Kidney capillary endothelial cell (primary cell): Measurements from ENCODE around the gene TMEM182.

Experiments used
- DNase-seq: peaks from one replicate; pipeline ENCODE4 v3.0.0-alpha.2; 2018; ENCODE audit warnings: low spot score

TMEM182 gene

DNA sequence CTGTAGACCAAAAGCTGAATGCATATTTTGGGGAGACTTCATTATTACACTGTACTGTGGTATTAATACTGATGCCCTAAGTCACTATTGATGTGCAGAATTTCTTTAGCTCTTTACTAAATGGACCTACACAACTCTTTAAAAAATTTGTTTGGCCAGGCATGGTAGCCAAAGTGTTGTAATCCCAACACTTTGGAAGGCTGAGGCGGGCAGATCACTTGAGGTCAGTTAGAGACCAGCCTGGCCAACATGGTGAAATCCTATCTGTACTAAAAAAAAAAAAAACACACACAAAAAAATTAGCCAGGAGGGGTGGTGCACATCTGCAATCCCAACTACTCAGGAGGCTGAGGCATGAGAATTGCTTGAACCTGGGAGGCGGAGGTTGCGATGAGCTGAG lies 6.4 kb downstream of the TMEM182 start:
- no peak for DNase-seq

DNA sequence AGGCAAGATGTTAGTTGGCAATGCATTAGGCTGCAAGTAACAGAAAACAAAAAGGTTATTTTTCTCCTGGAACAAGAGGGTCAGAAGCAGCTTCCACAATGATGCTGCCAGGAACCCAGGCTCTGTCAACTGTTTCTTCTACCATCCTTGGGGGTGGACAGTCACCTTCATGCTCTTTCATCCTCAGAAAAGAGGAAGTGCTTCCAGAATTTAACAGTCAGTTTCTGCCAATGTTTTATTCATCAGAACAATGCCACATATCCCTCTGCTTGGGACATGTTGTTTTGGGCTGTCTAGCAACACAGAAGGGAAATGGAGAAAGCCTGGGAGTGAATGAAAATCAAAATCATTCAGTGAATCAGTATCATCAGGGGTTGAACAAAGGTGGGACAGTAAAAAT lies 7.1 kb downstream of the TMEM182 start:
- DNase-seq: no peak

DNA sequence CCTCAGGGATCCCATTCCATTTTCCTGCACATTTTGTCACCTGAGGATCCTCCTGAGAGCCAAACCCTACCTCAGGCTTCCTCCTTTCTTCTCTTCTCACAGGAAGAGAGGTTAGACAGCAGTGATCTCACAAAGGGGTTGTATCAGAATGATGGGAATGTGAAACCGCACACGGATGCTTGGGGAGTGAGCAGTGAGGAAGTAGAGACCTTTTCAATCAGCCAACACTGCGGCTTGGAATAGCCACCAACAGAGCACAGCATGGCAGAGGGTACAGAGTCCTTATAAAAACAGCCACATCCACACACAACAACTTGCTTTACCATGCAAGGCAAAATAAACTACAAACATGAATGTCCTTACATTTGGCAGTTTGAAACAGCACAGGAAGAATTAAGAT lies 8.7 kb downstream of the TMEM182 start:
- no peak for DNase-seq

DNA sequence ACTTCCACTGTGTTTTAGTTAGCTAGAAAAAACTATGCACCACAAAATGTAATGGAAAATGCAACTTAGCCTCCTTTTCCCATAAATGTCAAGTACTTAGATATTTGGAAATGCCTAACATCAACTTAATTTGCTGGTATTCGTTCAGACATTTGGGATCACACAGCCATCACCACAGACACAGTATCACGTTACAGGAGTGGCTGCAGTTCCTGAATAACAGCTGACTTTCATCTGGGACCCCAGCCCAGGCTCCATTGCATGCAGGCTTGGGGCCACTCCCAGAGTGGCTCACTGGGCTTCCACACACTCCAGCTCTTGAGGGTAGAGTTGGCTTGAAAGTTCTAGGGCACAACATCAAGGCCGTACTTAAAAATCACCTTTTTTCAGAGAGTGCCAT lies 9.3 kb downstream of the TMEM182 start:
- no peak for DNase-seq

DNA sequence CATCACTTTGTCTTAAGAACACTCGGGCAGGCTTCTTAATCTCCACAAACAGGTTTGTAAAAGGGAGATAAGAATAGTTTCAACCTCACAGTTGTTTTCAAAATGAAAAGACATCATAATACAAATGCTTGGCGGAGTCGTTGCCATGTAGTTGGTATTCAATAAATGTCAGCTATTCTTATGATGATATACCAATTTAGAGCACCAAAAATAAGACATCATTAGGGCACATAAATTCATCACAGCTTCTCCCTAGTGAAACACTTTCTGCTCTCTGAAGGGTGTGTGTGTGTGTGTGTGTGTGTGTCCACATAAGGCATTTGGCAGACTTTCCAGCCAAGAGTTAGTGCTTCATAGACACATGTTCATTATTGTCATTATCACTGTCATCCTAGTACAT lies 10.8 kb downstream of the TMEM182 start:
- DNase-seq: no peak

DNA sequence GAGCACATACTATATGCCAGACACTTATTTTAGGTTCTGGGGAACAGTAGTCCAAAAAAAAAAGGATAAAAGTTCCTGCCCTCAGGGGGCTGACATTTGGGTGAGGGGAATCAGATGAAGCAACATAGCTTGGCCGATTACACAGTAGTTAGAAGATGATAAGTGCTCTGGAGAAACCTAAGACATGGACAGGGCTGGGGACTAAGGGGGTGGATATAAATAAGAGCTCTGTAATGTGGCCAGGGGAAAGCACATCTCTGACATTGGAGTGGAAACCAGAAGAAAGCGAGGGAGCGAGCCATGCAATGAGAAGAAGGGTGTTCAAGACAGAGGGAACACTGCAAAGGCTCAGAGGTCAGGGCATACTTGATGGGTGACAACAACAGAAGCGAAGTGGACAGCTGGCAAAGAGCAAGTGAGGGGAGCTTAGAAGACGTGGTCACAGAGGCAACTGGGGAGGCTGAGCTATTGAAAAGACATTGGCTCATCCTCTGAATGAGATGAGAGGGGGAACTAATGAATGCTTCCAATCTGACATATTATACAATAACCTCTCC lies 11.4 kb downstream of the TMEM182 start:
- no peak for DNase-seq

DNA sequence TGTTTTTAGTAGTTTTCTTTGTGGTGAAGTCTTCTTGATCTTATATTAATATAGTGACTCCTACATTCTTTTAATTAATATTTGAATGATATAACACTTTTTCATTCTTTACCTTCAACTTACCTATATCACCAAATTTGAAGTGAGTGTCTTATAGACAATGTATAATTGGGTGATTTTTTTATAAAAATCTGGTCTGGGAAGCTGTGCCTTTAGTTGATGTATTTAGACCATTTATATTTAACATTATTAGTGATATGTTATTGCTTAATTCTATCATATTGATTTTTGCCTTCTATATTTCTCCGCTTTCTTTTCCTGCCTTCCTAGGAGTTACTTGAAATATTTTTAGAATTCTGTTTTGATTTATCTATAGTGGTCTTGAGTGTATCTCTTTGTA lies 16.4 kb downstream of the TMEM182 start:
- no peak for DNase-seq

DNA sequence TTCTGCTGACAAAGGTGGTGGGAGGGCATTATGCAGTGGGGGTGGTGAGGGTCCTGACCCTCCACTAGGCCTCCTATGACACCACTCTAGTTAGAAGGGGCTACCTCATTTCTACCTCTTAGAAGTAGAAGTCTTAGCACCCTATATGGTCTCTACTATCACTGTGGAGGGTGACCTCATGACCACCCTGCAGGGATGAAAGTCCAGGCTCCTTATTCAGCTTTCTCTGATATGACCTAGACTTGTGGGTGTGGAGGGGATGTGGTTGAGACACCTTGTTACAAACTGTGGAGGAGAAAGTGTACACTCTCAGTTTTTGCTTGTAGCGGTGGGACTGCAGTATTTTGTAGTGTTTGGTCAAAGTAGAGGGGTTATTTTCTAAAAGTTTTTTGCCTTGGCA lies 18.6 kb downstream of the TMEM182 start:
- DNase-seq: no peak

DNA sequence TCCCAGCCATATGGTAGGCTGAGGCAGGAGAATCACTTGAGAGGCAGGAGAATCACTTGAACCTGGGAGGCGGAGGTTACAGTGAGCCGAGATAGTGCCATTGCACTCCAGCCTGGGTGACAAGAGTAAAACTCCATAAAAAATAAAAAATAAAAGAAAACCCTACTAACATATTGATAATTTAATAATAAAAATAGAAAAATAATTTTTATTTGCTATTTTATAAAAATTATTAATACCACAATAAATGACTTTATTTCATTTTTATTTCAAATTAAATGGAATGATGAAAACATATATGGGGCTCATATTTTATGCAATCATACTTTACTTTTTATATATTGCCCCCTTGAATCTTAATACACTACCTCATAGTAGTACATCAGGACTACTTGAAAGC lies 20.4 kb downstream of the TMEM182 start:
- DNase-seq: no peak

DNA sequence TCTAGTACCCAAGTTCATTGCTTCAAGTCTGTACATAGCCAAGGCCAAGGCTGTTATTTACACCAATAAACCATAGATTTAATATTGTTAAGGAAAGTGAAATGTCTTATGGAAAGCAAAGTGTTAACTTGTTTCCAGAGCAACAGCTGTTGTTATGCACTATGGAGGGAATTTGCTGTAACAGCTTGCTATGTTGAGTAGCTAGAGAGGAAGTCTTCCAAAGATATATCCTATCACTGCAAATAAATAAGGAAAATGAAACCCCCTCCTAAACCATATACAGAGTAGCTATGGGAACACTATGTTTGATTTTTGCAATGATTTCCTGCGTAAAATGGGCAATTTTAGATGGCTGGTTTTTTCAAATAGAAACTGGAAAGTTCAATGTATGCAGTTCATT lies 21.1 kb downstream of the TMEM182 start:
- DNase-seq: no peak

DNA sequence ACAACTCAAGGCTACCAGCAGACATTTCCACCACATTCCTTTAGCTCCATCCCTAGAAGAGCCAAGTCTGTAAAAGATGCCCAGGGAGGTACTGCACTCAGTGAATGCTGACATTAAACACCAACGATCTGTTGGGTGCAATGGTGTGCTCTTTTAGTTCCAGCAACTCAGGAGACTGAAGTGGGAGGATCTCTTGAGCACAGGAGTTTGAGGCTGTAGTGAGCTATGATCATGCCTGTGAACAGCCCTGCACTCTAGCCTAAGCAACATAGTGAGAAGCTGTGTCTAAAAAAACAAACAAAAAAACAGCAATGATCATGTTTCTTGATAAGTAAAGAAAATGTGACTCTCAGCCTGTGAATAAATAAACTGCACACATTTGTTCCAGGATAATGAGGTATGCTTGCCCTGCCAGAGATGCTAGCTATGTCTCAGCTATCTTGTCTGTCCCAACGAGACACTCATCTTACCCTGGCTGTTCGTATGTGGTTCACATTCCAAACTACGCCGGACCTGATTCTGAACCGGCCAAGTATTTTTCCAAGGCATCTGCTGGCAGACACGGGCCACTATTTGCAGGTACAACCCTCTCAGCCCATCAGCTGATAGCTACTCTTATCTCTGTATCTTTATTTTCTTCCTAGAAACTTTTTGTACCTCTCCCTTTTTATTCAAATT lies 21.8 kb downstream of the TMEM182 start:
- no peak for DNase-seq

DNA sequence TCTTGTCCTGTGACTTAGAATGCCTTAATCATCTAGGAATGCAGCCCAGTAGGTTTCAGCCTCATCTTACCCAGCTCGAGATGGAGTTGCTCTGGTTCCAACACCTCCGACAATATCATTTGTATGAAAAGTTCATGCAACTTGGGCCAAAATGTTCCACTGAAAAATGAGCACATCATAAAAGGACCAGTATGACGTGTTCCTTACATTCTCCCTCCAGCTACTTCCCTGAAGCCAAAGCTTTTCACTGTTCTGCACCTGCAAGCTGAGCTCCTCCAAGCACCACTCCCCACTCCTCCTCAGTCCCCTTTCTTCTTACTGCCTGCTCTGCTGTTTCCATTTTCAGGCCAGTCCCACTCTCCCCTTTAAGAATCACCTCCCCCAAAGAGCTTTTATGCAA lies 23.1 kb downstream of the TMEM182 start:
- no peak for DNase-seq

DNA sequence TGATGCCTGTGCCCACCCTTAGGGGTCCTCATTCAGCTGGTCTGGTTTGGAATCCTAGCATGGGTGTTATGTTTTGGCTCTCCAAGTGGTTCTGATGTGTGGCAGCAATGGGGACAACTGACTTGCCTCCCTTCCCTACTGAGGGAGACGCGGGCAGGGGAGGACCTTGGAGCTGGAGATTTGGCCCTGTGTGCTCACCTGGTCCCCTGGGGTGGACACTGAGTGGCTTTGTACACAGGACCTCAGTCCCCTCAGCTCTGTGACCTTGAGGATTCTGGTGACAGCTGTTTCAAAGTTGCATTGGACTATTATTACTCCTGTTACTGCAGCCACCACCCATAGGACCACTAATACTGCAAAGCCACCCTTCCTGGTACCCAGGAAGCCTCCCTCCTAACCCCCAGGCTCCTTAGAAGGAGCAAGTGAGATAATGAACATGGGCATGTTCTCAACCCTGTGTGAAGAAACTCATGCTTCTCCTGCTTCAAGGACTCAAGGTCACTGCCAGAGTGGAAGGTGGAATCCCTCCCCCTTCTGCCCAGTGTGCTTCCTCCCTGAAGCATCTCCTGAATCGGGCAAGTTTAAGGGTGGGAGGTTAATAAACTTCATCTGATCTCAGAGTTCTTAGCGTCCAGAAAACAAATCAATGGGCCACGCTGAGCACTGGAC lies 26.5 kb downstream of the TMEM182 start:
- no peak for DNase-seq

DNA sequence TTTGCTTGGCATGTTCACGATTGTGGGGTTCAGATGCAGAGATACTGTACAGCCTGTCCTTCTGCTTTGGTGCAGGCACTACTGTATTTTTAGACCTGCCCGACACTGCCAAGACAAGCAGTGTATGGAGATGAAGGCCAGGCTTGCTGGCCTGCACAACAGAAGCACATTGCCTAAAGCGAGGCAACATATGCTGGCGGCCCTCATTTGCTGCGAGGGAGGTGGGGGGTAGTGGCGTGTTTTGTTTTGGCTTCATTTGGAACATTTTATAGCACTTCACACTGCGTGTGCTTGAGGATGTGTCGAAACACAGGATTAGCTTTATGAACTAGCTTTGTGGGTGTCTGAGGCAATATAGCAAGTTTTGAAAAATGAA lies 27.0 kb downstream of the TMEM182 start:
- DNase-seq: no peak

DNA sequence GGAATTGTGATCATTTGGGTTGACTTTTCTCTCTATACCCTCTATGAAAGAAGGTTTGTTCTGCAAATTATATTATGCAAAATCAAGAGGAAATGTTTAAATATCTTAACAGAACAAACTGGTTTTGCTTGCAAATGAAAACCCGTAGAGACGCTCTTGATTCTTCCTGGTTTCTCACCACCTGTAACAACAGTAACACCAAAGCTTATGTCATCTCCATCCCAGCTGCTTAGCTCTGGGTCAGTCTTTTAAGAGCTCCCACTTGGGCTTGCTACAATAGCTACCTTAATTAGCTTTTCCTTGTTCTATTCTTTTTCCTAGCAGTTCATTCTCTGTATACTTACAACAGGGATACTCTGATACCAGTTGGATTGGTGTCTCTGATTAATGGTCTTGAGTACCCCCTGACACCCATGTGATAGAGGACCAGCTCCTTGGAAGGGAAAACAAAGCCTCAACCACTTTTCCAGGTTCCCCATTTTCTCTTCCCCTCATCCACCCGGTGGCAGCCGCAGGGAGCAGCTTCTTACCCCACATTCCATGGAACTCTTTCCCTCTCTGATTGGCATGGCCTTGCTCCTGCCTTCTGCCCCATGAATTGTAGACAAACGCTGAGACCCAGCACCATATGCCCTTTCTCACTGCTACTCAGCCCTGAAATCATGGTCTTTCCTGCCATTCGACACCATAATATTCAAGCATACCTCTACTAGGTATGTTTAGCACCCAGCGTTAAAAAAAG lies 27.7 kb downstream of the TMEM182 start:
- no peak for DNase-seq

DNA sequence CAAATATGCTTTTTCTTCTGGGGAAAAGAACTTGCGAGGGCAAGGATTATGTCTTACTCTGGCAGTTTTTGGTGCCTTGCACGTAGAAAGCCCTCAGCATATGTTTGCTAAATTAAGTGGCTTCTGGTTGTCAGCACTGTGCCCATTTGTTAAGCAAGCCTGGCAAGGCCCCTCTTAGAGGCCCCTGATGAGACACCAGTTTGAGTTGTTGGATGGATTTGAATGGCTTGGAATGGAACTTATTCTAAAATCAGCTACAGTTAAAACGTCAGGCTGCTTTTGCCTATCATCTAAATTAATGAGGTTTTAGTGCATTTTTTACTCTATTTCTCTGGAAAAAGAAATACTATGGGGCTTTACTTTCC lies 28.2 kb downstream of the TMEM182 start:
- no peak for DNase-seq

DNA sequence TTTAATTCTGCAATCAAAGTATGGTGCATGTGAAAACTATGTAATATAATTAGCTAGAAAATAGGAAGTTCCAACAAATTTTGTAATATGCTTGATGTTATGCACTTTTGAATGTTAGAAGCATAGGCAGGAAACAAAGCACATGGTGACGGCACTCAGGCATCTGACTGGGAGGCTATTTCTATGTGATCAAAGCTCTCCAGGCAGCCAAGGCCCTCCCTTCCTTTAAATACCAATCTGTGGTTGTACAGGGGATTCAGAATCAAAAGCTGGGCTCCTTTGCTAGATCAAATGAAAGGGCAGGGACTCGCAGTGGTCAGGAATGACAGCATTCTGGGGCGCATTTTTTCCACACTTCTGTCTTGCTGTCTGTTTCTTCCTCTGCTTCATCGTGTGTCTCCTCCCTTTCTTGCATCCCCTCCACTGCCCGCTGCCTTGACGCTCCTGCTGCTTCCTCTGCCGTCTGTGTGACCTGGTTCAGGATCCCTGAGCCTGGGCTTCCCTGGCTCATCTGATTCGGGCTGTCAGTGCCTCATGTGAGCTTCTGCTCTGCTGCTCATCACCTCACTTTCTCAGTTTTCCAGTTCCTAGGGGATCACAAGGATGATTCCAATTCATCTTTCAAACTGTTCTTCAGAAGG lies 30.9 kb downstream of the TMEM182 start:
- no peak for DNase-seq

DNA sequence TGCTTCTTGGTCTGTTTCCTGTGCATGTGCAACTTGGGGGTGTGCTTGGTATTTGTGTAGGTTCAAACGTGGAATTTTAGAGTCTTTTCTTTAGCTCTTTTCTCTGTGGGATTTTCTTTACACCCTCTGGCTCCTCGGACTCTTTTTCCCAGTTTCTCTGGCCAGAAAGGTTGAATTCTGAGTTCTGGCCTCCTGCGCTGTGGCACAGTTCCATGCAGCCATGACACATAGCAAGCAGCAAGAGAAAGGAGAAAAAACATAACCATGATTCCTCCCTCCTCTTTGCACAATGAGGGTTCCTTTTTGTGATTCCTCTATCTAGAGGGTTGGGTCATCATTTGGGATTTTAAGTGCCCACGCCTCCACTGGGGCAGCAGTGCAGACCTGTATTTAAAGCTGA lies 33.8 kb downstream of the TMEM182 start:
- DNase-seq: no peak

DNA sequence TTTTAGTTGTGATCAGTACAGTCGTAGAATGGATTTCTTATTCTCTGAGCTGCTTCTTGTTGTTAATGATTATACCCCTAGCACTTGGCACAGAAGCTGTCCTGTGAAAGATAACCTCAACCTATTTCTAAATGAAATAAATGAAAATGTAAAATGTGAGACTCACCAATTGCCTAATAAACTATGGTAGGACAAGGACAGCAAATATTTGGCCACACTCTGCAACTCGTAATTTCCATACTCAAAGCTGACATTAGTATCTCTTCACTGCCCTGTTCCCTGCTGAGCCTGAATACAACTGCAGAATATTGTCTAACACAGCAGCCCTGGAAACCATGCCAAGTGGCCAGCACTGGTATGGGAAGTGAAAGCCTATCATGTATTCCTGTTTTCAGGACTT lies 34.5 kb downstream of the TMEM182 start:
- DNase-seq: no peak

DNA sequence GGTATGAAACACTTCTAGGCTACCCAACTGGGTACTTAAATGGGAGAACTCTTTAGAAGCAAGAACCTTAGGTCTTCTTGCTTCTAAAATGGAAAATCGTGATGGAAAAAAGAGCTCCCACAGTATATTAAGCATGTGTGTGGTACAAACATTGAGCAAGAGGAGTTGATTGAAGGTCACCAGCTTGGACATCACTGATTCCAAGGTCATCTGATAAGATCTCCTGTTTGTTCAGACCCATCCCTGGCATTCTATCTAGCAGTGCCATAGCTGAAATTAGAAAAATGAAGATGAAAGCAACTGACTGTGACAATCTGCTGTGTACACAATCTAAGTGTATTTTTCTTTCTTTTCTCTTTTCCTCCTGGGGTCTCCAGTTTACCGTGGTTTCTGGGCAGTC lies 35.7 kb downstream of the TMEM182 start:
- no peak for DNase-seq

DNA sequence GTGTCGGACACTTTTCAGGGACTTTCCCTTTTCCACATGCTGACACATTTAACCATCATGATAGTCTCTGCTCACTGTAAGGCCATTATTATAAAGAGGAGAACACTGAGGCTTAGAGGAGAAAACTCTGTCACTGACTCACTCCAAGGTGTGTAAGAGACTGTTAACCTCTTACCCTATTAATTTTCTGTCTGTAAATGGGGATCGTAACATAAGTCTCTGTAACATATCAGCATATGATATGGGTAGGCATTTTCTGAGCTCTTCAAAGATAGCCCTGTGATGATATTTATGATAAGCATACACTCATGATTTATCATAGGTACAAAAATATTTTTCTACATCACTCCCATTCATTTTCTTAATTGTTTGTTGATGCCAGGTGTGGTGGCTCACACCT lies 36.4 kb downstream of the TMEM182 start:
- no peak for DNase-seq

DNA sequence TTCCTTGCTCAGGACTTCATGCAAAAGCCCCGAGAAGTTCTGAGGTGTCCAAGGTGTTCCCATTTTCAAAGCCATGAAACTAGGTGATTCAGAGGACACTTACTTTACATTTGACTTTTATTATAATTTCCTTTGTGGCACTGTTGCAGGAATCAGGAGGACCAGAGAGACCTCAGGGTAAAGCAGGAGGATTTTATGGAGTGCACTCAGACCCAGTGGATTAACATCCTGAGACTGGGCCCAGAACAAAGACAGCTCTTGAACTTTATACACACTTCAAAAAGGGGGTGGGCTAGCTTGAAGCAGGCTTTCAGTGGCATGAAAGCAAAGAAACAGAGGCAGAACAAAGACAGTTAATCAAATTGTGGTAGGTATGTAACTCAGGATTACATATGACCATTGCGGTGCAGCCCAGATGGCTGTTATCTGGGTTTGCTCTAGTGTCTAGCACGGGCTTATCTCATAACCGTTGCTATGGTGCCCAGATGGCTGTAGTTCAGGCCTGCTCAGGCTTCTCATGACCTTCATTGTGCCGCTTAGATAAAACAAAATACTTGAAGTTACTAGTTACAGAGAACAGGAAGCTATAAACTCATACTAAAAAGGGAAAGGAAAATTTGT lies 39.4 kb downstream of the TMEM182 start:
- DNase-seq: no peak
